ENCODE results near the gene GIT2.
"Not testable (repeated sequence)": the region's sequence is repeated elsewhere in the genome, so short reads cannot be mapped to it uniquely, and the experiment has no call there.

Gene GIT2

DNA sequence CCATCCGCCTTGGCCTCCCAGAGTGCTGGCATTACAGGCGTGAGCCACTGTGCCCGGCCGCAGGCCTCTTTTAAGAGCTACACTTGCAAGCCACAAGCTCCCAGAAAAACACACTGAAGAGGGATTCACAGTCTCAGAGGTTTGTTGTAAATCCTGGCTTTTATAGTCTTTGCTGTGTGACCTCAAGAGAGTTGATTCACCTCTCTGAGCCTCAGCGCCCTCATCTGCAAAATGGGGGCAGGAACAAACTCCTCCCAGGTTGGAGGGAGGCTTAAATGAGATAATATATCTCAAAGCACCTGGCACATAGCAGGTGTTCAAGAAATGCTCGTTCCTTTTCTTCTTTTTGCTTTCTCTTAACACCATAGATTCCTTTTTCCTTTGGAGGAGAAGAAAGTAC, 100.0 kb downstream of the GIT2 start:
- Histone ChIP-seq H3K9ac (ENCODE audit: low read length) (no peak overlapping the region), H3K27ac (ENCODE audit: low read depth, low read length) (no peak overlapping the region), H3K4me3 (ENCODE audit: low read depth in 1 of 2, low read length in 2 of 2) (no peak overlapping the region), H3K27me3 (ENCODE audit: control insufficient read depth in 1 of 2, insufficient read depth in 2 of 2, low read length in 2 of 2) (no peaks in the 10 kb centered on the region), H3K36me3 (ENCODE audit: insufficient read depth, low read length) (no peaks in the 10 kb centered on the region), H3K4me1 (ENCODE audit: insufficient read depth, low read length) (peaks cover 5% of the 10 kb centered on the region), H3K9me3 (ENCODE audit: low read length) (no peaks in the 10 kb centered on the region)

DNA sequence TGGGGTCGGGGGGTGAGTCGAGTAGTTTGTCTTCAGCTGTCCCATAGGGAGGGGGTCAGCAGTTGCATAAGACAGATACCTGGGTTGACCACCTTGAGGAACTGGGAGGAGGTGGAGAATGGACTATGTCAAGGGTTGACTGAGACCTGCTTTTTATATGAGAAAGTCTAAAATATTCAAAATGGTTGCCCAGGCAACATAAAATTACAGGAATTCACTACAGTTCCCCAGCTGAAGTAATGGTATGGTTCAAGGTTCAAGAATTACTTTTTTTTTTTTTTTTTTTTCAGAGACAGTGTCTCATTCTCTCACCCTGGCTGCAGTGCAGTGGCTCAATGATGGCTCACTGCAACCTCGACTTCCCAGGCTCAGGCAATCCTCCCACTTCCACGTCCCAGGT, 101.2 kb downstream of the GIT2 start:
- no peak overlapping the region for H3K9ac ChIP-seq (ENCODE audit: low read length)
- H3K4me1 ChIP-seq (ENCODE audit: insufficient read depth, low read length), result no peaks in the 10 kb centered on the region
- no peaks in the 10 kb centered on the region for H3K9me3 ChIP-seq (ENCODE audit: low read length)
- H3K27ac ChIP-seq (ENCODE audit: low read depth, low read length), result no peak overlapping the region
- H3K4me3 ChIP-seq (ENCODE audit: low read depth in 1 of 2, low read length in 2 of 2), result no peak overlapping the region
- no peaks in the 10 kb centered on the region for H3K27me3 ChIP-seq (ENCODE audit: control insufficient read depth in 1 of 2, insufficient read depth in 2 of 2, low read length in 2 of 2)
- no peaks in the 10 kb centered on the region for H3K36me3 ChIP-seq (ENCODE audit: insufficient read depth, low read length)

DNA sequence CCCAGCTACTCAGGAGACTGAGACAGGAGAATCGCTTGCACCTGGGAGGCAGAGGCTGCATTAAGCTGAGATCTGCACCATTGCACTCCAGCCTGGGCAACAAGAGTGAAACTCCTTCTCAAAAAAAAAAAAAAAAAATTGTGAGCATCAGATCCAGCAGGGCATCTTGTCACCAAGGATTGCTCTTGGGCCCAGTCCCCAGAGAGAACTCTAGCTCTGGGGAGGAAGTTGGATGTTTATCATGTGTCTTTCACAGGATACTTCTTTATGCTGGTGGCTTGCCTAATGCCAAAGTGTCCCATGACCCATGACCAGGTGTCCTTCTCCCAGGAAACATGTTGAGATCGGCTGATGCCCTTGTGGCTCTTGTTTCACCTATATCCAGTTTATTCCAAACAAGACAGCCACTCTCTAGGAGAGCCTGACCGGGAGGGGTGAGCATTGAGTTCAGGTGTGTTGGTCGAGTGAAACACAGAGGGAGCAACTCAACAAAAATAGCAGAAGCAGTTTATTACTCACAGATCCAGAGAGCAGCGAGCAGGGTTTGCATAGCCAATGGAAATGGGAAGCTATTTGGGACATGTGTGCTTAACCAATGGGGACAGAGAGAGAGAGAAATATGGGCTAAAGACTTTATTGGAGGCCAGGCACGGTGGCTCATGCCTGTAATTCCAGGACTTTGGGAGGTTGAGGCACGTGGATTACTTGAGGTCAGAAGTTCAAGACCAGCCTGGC, 102.7 kb downstream of the GIT2 start:
- H3K36me3 ChIP-seq (ENCODE audit: insufficient read depth, low read length), result no peaks in the 10 kb centered on the region
- no peak overlapping the region for H3K27ac ChIP-seq (ENCODE audit: low read depth, low read length)
- no peaks in the 10 kb centered on the region for H3K9me3 ChIP-seq (ENCODE audit: low read length)
- H3K27me3 ChIP-seq (ENCODE audit: control insufficient read depth in 1 of 2, insufficient read depth in 2 of 2, low read length in 2 of 2), result no peaks in the 10 kb centered on the region
- no peak overlapping the region for H3K9ac ChIP-seq (ENCODE audit: low read length)
- no peak overlapping the region for H3K4me3 ChIP-seq (ENCODE audit: low read depth in 1 of 2, low read length in 2 of 2)
- no peaks in the 10 kb centered on the region for H3K4me1 ChIP-seq (ENCODE audit: insufficient read depth, low read length)

DNA sequence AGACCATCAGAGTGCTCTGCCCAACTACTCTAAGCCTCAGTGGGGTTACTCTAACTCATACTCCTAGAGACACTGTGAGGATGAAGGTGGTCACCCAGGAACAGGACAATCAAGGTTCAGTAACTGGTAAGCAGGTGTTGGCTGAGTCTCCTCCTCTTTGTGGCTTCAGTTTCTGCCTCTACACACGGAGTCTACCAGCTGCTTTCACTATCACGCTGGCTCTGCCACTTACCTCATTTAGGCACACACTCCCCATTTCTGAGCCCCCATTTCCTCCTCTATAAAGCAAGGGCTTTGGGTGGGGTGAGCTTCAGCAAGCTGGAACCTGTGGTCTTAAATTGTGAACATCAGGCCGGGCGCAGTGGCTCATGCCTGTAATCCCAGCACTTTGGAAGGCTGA, 103.4 kb downstream of the GIT2 start:
- H3K9me3 ChIP-seq (ENCODE audit: low read length), result no peaks in the 10 kb centered on the region
- no peak overlapping the region for H3K27ac ChIP-seq (ENCODE audit: low read depth, low read length)
- H3K9ac ChIP-seq (ENCODE audit: low read length), result no peak overlapping the region
- no peaks in the 10 kb centered on the region for H3K27me3 ChIP-seq (ENCODE audit: control insufficient read depth in 1 of 2, insufficient read depth in 2 of 2, low read length in 2 of 2)
- H3K36me3 ChIP-seq (ENCODE audit: insufficient read depth, low read length), result no peaks in the 10 kb centered on the region
- H3K4me1 ChIP-seq (ENCODE audit: insufficient read depth, low read length), result no peaks in the 10 kb centered on the region
- H3K4me3 ChIP-seq (ENCODE audit: low read depth in 1 of 2, low read length in 2 of 2), result no peak overlapping the region

DNA sequence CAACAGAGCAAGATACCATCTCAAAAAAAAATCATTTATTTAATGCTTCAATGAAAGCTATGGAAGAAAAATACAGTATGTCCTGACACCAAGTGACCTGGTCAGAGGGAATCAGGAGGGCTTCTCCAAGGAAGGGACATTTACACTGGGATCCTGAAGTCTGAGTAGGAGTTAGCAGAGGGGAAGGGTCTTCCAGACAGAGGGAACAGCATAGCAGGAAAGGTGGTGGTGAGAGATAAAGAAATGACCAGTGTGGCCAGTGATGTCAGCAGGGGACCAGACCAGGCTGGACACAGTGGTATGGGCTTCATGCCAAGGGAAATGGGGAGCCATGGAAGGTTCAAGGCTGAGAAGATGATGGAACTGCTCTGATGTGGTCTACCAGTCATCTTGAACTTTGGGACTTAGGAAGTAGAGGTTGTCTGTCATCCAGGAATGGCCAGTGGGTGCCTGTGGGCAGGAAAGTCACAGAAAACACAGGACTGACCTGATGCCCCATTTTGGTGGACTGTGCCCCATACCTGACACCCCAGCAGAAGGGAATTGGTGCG, 103.9 kb downstream of the GIT2 start:
- Histone ChIP-seq H3K27me3 (ENCODE audit: control insufficient read depth in 1 of 2, insufficient read depth in 2 of 2, low read length in 2 of 2) (no peaks in the 10 kb centered on the region), H3K36me3 (ENCODE audit: insufficient read depth, low read length) (no peaks in the 10 kb centered on the region), H3K9me3 (ENCODE audit: low read length) (no peaks in the 10 kb centered on the region), H3K4me3 (ENCODE audit: low read depth in 1 of 2, low read length in 2 of 2) (no peak overlapping the region), H3K27ac (ENCODE audit: low read depth, low read length) (no peak overlapping the region), H3K9ac (ENCODE audit: low read length) (no peak overlapping the region), H3K4me1 (ENCODE audit: insufficient read depth, low read length) (no peaks in the 10 kb centered on the region)

DNA sequence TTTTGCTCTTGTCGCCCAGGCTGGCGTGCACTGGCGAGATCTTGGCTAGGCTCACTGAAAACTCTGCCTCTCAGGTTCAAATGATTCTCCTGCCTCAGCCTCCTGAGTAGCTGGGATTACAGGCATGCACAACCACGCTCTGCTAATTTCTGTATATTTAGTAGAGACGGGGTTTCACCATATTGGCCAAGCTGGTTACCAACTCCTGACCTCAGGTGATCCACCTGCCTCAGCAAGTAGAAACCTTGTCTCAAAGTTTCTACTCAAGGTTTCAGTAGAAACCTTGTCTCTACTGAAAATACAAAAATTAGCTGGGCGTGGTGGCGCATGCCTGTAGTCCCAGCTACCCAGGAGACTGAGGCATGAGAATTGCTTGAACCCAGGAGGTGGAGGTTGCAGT, 104.4 kb downstream of the GIT2 start:
- not testable (repeated sequence) for H3K27ac ChIP-seq (ENCODE audit: low read depth, low read length); H3K4me3 ChIP-seq (ENCODE audit: low read depth in 1 of 2, low read length in 2 of 2); H3K9ac ChIP-seq (ENCODE audit: low read length); H3K27me3 ChIP-seq (ENCODE audit: control insufficient read depth in 1 of 2, insufficient read depth in 2 of 2, low read length in 2 of 2); H3K36me3 ChIP-seq (ENCODE audit: insufficient read depth, low read length); H3K4me1 ChIP-seq (ENCODE audit: insufficient read depth, low read length); H3K9me3 ChIP-seq (ENCODE audit: low read length)

DNA sequence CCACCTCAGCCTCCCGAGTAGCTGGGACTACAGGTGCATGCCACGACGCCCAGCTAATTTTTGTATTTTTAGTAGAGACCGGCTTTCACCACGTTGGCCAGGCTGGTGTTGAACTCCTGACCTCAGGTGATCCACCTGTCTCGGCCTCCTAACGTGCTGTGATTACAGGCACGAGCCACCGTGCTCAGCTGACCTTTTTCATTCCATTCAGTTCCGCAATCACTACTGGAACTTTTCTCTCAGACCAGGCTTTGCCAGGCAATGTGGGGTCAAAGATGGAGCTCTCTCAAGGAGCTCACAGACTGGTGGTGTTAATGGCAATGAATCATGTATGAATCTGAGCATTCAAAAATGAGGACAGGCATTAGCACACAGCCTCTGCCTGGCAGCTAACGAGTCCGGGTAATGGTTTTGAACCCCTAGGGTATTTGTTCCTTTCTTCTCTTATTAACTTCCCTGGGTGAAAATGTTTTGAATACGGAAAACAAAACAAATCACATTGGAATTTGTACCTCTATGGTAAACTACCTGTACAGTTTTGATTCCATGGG, 105.5 kb downstream of the GIT2 start:
- Histone ChIP-seq H3K36me3 (ENCODE audit: insufficient read depth, low read length) (no peaks in the 10 kb centered on the region), H3K4me3 (ENCODE audit: low read depth in 1 of 2, low read length in 2 of 2) (no peak overlapping the region), H3K9ac (ENCODE audit: low read length) (no peak overlapping the region), H3K27ac (ENCODE audit: low read depth, low read length) (no peak overlapping the region), H3K9me3 (ENCODE audit: low read length) (no peaks in the 10 kb centered on the region), H3K4me1 (ENCODE audit: insufficient read depth, low read length) (no peaks in the 10 kb centered on the region), H3K27me3 (ENCODE audit: control insufficient read depth in 1 of 2, insufficient read depth in 2 of 2, low read length in 2 of 2) (no peaks in the 10 kb centered on the region)

DNA sequence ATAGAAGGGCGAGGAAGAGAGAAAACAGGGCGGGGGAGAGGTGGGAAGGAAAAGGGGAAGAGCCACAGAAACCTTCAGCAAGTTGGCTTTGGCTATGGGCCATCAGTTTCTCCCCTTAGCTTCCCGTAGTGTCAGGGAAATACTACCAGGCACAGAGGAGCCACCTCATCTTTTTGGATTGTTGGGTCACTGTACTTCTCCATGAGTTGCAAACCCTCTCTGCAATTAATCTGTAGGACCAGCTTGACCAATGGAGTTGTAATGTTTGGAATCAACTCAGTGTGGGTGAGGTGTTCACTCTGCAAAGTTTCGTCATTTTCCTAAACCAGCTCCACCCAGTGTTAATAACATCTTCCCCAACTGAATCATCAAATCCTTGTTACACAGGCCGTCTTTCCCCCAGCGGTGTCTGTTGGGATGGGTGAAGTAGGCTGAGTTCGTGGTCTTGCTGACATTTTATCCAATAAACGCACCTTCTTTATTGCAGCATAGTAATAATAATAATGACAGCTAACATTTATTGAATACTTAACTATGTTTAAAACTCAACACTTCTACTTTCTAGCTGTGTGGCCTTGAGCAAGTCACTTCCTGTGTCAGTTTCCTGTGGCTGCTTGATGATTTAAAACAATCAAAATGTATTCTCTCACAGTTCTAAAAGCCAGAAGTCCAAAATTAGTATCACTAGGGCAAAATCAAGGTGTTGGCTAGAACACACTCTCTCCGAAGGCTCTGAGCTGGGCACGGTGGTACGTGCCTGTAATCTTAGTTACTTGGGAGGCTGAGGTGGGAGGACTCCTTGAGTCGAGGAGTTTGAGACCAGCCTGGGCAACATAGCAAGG, 107.8 kb downstream of the GIT2 start:
- Histone ChIP-seq H3K9ac (ENCODE audit: low read length) (no peak overlapping the region), H3K4me3 (ENCODE audit: low read depth in 1 of 2, low read length in 2 of 2) (no peak overlapping the region), H3K9me3 (ENCODE audit: low read length) (no peaks in the 10 kb centered on the region), H3K4me1 (ENCODE audit: insufficient read depth, low read length) (no peaks in the 10 kb centered on the region), H3K36me3 (ENCODE audit: insufficient read depth, low read length) (no peaks in the 10 kb centered on the region), H3K27ac (ENCODE audit: low read depth, low read length) (no peak overlapping the region), H3K27me3 (ENCODE audit: control insufficient read depth in 1 of 2, insufficient read depth in 2 of 2, low read length in 2 of 2) (no peaks in the 10 kb centered on the region)

DNA sequence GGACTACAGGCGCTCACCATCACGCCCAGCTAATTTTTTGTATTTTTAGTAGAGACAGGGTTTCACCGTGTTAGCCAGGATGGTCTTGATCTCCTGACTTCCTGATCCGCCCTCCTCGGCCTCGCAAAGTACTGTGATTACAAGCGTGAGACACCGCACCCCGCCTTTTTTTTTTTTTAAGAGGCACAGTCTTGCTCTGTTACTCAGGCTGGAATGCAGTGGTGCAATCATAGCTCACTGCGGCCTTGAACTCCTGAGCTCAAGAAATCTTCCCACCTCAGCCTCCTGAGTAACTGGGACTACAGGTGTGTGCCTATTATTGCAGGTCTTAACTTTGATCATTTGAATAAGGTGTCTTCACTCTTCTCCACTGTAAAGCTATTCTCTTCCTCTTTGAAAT, 110.6 kb downstream of the GIT2 start:
- no peak overlapping the region for H3K4me3 ChIP-seq (ENCODE audit: low read depth in 1 of 2, low read length in 2 of 2)

DNA sequence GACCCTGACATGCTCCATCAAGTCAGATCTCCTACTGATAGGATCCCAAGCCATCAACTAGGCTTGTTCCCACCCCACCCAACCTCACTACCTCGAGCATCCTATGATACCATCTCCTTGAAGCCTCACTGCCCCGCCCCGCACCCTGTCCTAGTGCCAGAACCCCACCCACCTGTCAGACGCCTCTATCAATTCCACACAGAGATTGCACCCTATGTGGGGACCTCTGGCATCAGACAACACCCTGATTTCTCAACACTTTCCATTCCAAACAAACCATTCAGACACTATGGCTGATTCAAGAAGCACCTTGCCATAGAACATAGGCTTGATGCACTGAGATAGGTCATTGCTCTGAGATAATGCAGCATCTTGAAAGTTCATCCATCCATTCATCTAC, 112.7 kb downstream of the GIT2 start:
- Histone ChIP-seq H3K4me1 (ENCODE audit: insufficient read depth, low read length) (peaks cover 16% of the 10 kb centered on the region), H3K4me3 (ENCODE audit: low read depth in 1 of 2, low read length in 2 of 2) (no peak overlapping the region), H3K36me3 (ENCODE audit: insufficient read depth, low read length) (no peaks in the 10 kb centered on the region), H3K27ac (ENCODE audit: low read depth, low read length) (no peak overlapping the region), H3K9ac (ENCODE audit: low read length) (no peak overlapping the region), H3K27me3 (ENCODE audit: control insufficient read depth in 1 of 2, insufficient read depth in 2 of 2, low read length in 2 of 2) (no peaks in the 10 kb centered on the region), H3K9me3 (ENCODE audit: low read length) (no peaks in the 10 kb centered on the region)

More for the DNA sequence above, 110.6 kb downstream of the GIT2 start:
- Histone ChIP-seq H3K27ac (ENCODE audit: low read depth, low read length) (no peak overlapping the region), H3K27me3 (ENCODE audit: control insufficient read depth in 1 of 2, insufficient read depth in 2 of 2, low read length in 2 of 2) (no peaks in the 10 kb centered on the region), H3K4me1 (ENCODE audit: insufficient read depth, low read length) (peaks cover 4% of the 10 kb centered on the region), H3K36me3 (ENCODE audit: insufficient read depth, low read length) (no peaks in the 10 kb centered on the region), H3K9ac (ENCODE audit: low read length) (no peak overlapping the region), H3K9me3 (ENCODE audit: low read length) (no peaks in the 10 kb centered on the region)

DNA sequence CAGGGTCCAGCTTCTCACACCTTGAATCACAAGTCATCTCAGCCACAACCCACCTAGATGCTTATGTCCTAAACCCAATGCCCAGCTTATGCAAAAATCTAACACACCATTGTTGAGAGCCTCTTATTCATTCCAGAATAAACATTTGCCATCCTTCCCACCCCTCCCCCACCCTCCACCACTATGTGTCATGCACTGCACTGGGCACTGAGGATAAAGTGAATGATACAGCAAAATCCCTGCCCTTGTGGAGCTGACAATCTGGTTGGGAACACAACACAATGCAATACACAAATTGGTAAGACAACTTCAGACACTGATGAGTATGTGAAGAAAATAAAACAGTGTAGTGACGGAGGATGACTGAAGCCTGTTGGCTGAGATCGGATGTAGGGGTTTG, 114.4 kb downstream of the GIT2 start:
- Histone ChIP-seq H3K27me3 (ENCODE audit: control insufficient read depth in 1 of 2, insufficient read depth in 2 of 2, low read length in 2 of 2) (no peaks in the 10 kb centered on the region), H3K36me3 (ENCODE audit: insufficient read depth, low read length) (no peaks in the 10 kb centered on the region), H3K4me1 (ENCODE audit: insufficient read depth, low read length) (peaks cover 24% of the 10 kb centered on the region), H3K27ac (ENCODE audit: low read depth, low read length) (no peak overlapping the region), H3K9ac (ENCODE audit: low read length) (no peak overlapping the region), H3K9me3 (ENCODE audit: low read length) (no peaks in the 10 kb centered on the region), H3K4me3 (ENCODE audit: low read depth in 1 of 2, low read length in 2 of 2) (no peak overlapping the region)
